Neural cell (in vitro differentiated cells): ENCODE data around the gene CCDC7. TPM values are rescaled to one million over a fixed set of nuclear protein-coding genes. Genes with fewer than 3 reads are reported as not detected.
"Not testable (repeated sequence)": the region's sequence is repeated elsewhere in the genome, so short reads cannot be mapped to it uniquely, and the experiment has no call there.

Experiments
- H2AFZ ChIP-seq: fragments of 200-600, 300-800 bp; sonication (generic), shearing (Covaris generic); 2 replicates; pipeline ENCODE4 v1.6.0; 2014; ENCODE audit warnings: low read depth, mild to moderate bottlenecking, antibody characterized with exemption, low read length, moderate library complexity
- H3F3A ChIP-seq: fragments of 200-600 bp; shearing (Covaris generic); 2 replicates; pipeline ENCODE4 v1.6.1; 2016; ENCODE audit warnings: mild to moderate bottlenecking, moderate library complexity, mixed read lengths, antibody characterized with exemption, low read length; ENCODE audit not compliant: insufficient read depth, poor library complexity, severe bottlenecking
- H3K27ac ChIP-seq: fragments of 200-600, 300-800 bp; sonication (generic), shearing (Covaris generic); 2 replicates; pipeline ENCODE4 v1.5.1; 2014; ENCODE audit warnings: mild to moderate bottlenecking, low read length, moderate library complexity
- H3K27me3 ChIP-seq: fragments of 300-800, 200-600 bp; sonication (generic), shearing (Covaris generic); 2 replicates; pipeline ENCODE4 v1.6.0; 2014; ENCODE audit warnings: mild to moderate bottlenecking, low read depth, low read length, moderate library complexity; ENCODE audit not compliant: insufficient read depth
- H3K36me3 ChIP-seq: fragments of 300-800, 200-600 bp; sonication (generic), shearing (Covaris generic); 2 replicates; pipeline ENCODE4 v1.5.1; 2014; ENCODE audit warnings: mild to moderate bottlenecking, antibody characterized with exemption, low read length, moderate library complexity; ENCODE audit not compliant: insufficient read depth
- H3K4me2 ChIP-seq: fragments of 300-800, 200-600 bp; sonication (generic), shearing (Covaris generic); 2 replicates; pipeline ENCODE4 v1.6.0; 2014; ENCODE audit warnings: mild to moderate bottlenecking, low read length
- H3K4me3 ChIP-seq: fragments of 300-800, 200-600 bp; sonication (generic), shearing (Covaris generic); 2 replicates; pipeline ENCODE4 v1.5.1; 2014; ENCODE audit warnings: mild to moderate bottlenecking, low read length, moderate library complexity
- H3K79me2 ChIP-seq: fragments of 200-600 bp; shearing (Covaris generic); replicated peaks from 2 replicates; pipeline ENCODE4 v1.6.0; 2014; ENCODE audit warnings: mild to moderate bottlenecking, low read length, moderate library complexity; ENCODE audit not compliant: insufficient read depth
- H3K9ac ChIP-seq: fragments of 300-800, 200-600 bp; sonication (generic), shearing (Covaris generic); 2 replicates; pipeline ENCODE4 v1.6.1; 2016; ENCODE audit warnings: mild to moderate bottlenecking, low read length, mixed read lengths
- H3K9me2 ChIP-seq: fragments of 200-600 bp; shearing (Covaris generic); 2 replicates; pipeline ENCODE4 v1.6.1; 2016; ENCODE audit warnings: mild to moderate bottlenecking, low read length, mixed read lengths; ENCODE audit not compliant: insufficient read depth
- H3K9me3 ChIP-seq: fragments of 200-600, 300-800 bp; sonication (generic), shearing (Covaris generic); 2 replicates; pipeline ENCODE4 v1.6.1; 2016; ENCODE audit warnings: mild to moderate bottlenecking, mixed run types, low read length, moderate library complexity, mixed read lengths
- H4K20me1 ChIP-seq: fragments of 200-600 bp; shearing (Covaris generic); 2 replicates; pipeline ENCODE4 v1.6.1; 2016; ENCODE audit warnings: mild to moderate bottlenecking, mixed run types; ENCODE audit not compliant: insufficient read depth
- EP300 ChIP-seq: fragments of 450-650 bp; conservative IDR thresholded peaks from 2 replicates; pipeline ENCODE4 v1.6.1; 2014; ENCODE audit warnings: antibody characterized with exemption, mild to moderate bottlenecking, moderate library complexity; ENCODE audit not compliant: poor library complexity, severe bottlenecking
- EZH2 ChIP-seq: fragments of 200-600, 300-800 bp; shearing (Covaris generic), sonication (generic); IDR thresholded peaks from 2 replicates; pipeline ENCODE4 v1.6.1; 2014; ENCODE audit warnings: antibody characterized with exemption, low read length, borderline replicate concordance, mild to moderate bottlenecking; ENCODE audit not compliant: insufficient read depth, poor library complexity, severe bottlenecking
- MXI1 ChIP-seq: fragments of 450-650 bp; conservative IDR thresholded peaks from 2 replicates; pipeline ENCODE4 v1.6.1; 2014; ENCODE audit warnings: antibody characterized with exemption, mild to moderate bottlenecking; ENCODE audit not compliant: poor library complexity, severe bottlenecking
- POLR2AphosphoS5 ChIP-seq: IDR thresholded peaks from 2 replicates; pipeline ENCODE4 v1.6.1; 2012
- RAD21 ChIP-seq: fragments of 450-650 bp; conservative IDR thresholded peaks from 2 replicates; pipeline ENCODE4 v1.6.1; 2014; ENCODE audit warnings: antibody characterized with exemption, mild to moderate bottlenecking, moderate library complexity
- SMC3 ChIP-seq: fragments of 450-650 bp; conservative IDR thresholded peaks from 2 replicates; pipeline ENCODE4 v1.6.1; 2014; ENCODE audit warnings: antibody characterized with exemption, mild to moderate bottlenecking, moderate library complexity; ENCODE audit not compliant: poor library complexity
- TAF1 ChIP-seq: IDR thresholded peaks from 2 replicates; pipeline ENCODE4 v1.6.1; 2012; ENCODE audit warnings: low read depth
- polyA plus RNA-seq: library from polyadenylated mRNA; depleted of rRNA; stranded (reverse); fragments of >200 nt; gene quantifications from 2 replicates; pipeline ENCODE4 v1.2.3, GENCODE V29; 2014
- TF ChIP-seq, protein P1 (sequence below): IDR thresholded peaks from 2 replicates; pipeline ENCODE4 v1.6.1; 2012; ENCODE audit warnings: borderline replicate concordance
- TF ChIP-seq, protein P2 (sequence below): fragments of 450-650 bp; IDR thresholded peaks from 2 replicates; pipeline ENCODE4 v1.5.1; 2014; ENCODE audit warnings: antibody characterized with exemption, mild to moderate bottlenecking, moderate library complexity; ENCODE audit not compliant: poor library complexity, severe bottlenecking

Gene CCDC7
- polyA plus RNA-seq, 1 donor from 2014 or later, result 5.1 TPM

DNA sequence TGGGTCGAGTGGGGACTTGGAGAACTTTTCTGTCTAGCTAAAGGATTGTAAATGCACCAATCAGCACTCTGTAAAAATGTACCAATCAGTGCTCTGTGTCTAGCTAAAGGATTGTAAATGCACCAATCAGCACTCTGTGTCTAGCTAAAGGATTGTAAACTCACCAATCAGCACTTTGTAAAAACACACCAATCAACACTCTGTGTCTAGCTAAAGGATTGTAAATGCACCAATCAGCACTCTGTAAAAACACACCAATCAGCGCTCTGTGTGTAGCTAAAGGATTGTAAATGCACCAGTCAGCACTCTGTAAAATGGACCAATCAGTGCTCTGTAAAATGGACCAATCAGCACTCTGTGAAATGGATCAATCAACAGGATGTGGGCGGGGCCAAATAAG lies 155.6 kb downstream of the CCDC7 start:
- not testable (repeated sequence) for H3K9ac ChIP-seq, H3K9me2 ChIP-seq, H3K4me2 ChIP-seq

GRCh38 chr10:32605787-32606186 lies 159.8 kb downstream of the CCDC7 start:
- Histone ChIP-seq H3K27me3 (no peaks in the 10 kb centered on the region), H3K4me2 (no peak overlapping the region), H3F3A (no peaks in the 10 kb centered on the region), H3K9me3 (no peaks in the 10 kb centered on the region), H3K27ac (no peak overlapping the region), H3K4me3 (no peak overlapping the region), H4K20me1 (no peaks in the 10 kb centered on the region), H2AFZ (no peak overlapping the region), H3K36me3 (no peaks in the 10 kb centered on the region), H3K9me2 (no peaks in the 10 kb centered on the region), H3K9ac (no peak overlapping the region), H3K79me2 (no peaks in the 10 kb centered on the region)
- no peak for TF ChIP-seq POLR2AphosphoS5
- TF ChIP-seq RAD21, result no peak
- no peak for TF ChIP-seq SMC3
- no peak for TF ChIP-seq MXI1
- no peak for TF ChIP-seq TAF1
- TF ChIP-seq, protein P1, sequence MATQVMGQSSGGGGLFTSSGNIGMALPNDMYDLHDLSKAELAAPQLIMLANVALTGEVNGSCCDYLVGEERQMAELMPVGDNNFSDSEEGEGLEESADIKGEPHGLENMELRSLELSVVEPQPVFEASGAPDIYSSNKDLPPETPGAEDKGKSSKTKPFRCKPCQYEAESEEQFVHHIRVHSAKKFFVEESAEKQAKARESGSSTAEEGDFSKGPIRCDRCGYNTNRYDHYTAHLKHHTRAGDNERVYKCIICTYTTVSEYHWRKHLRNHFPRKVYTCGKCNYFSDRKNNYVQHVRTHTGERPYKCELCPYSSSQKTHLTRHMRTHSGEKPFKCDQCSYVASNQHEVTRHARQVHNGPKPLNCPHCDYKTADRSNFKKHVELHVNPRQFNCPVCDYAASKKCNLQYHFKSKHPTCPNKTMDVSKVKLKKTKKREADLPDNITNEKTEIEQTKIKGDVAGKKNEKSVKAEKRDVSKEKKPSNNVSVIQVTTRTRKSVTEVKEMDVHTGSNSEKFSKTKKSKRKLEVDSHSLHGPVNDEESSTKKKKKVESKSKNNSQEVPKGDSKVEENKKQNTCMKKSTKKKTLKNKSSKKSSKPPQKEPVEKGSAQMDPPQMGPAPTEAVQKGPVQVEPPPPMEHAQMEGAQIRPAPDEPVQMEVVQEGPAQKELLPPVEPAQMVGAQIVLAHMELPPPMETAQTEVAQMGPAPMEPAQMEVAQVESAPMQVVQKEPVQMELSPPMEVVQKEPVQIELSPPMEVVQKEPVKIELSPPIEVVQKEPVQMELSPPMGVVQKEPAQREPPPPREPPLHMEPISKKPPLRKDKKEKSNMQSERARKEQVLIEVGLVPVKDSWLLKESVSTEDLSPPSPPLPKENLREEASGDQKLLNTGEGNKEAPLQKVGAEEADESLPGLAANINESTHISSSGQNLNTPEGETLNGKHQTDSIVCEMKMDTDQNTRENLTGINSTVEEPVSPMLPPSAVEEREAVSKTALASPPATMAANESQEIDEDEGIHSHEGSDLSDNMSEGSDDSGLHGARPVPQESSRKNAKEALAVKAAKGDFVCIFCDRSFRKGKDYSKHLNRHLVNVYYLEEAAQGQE, result no peak
- no peak for TF ChIP-seq EP300
- TF ChIP-seq EZH2, result no peak
- TF ChIP-seq, protein P2, sequence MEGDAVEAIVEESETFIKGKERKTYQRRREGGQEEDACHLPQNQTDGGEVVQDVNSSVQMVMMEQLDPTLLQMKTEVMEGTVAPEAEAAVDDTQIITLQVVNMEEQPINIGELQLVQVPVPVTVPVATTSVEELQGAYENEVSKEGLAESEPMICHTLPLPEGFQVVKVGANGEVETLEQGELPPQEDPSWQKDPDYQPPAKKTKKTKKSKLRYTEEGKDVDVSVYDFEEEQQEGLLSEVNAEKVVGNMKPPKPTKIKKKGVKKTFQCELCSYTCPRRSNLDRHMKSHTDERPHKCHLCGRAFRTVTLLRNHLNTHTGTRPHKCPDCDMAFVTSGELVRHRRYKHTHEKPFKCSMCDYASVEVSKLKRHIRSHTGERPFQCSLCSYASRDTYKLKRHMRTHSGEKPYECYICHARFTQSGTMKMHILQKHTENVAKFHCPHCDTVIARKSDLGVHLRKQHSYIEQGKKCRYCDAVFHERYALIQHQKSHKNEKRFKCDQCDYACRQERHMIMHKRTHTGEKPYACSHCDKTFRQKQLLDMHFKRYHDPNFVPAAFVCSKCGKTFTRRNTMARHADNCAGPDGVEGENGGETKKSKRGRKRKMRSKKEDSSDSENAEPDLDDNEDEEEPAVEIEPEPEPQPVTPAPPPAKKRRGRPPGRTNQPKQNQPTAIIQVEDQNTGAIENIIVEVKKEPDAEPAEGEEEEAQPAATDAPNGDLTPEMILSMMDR, result no peak

More for the DNA sequence above, 155.6 kb downstream of the CCDC7 start:
- H3K4me3 ChIP-seq, H3K36me3 ChIP-seq, H3K27me3 ChIP-seq, H3F3A ChIP-seq, H3K9me3 ChIP-seq, H3K79me2 ChIP-seq, H4K20me1 ChIP-seq, H2AFZ ChIP-seq, H3K27ac ChIP-seq: not testable (repeated sequence)

- H2AFZ ChIP-seq, H3K36me3 ChIP-seq, H3K9ac ChIP-seq, H3K4me2 ChIP-seq, H3F3A ChIP-seq, H4K20me1 ChIP-seq, H3K27me3 ChIP-seq, H3K9me2 ChIP-seq, H3K4me3 ChIP-seq, H3K27ac ChIP-seq, H3K79me2 ChIP-seq, H3K9me3 ChIP-seq: not testable (repeated sequence)
These were observed 164.6 kb downstream of the CCDC7 start for GRCh38 chr10:32610543-32610942.
